NCI-H748 (cell line): ENCODE results near the gene CYP2R1.
A peak's percentile ranks its signal among the peaks of the same experiment; 100 is the strongest.

Experiments
- DNase-seq: peaks from one replicate; lab custom pipeline; 2025; ENCODE audit not compliant: unreplicated experiment; lab: John Stamatoyannopoulos, UW

The CYP2R1 gene, protein sequence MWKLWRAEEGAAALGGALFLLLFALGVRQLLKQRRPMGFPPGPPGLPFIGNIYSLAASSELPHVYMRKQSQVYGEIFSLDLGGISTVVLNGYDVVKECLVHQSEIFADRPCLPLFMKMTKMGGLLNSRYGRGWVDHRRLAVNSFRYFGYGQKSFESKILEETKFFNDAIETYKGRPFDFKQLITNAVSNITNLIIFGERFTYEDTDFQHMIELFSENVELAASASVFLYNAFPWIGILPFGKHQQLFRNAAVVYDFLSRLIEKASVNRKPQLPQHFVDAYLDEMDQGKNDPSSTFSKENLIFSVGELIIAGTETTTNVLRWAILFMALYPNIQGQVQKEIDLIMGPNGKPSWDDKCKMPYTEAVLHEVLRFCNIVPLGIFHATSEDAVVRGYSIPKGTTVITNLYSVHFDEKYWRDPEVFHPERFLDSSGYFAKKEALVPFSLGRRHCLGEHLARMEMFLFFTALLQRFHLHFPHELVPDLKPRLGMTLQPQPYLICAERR

DNA sequence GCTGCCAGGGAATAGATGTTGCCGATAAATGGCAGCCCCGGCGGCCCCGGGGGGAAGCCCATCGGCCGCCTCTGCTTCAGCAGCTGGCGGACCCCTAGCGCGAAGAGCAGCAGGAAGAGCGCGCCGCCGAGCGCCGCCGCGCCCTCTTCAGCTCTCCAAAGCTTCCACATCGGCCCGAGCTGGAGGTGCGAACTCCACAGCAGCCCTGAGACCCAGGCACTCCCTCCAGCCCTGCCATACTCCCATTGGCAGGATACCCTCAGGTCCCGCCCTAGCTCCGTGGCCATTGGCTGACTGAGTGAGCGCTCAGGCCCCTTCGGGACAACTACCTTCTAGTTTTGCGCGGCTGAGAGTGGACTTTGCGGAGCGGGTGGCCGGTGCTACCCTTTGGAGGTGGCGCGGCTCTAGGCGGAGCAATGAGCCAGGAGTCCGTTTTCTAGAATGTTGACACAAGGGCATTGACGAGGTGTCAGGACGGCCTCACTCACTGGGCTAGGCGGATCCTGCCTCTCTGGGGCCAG lies at the start of gene CYP2R1:
Gene CYP2R1 (minus strand): TSS at position 196 of the 521 bp plus-strand sequence. CDS start 26 bp downstream, at position 170.
- DNase-seq = peak; percentile 96

DNA sequence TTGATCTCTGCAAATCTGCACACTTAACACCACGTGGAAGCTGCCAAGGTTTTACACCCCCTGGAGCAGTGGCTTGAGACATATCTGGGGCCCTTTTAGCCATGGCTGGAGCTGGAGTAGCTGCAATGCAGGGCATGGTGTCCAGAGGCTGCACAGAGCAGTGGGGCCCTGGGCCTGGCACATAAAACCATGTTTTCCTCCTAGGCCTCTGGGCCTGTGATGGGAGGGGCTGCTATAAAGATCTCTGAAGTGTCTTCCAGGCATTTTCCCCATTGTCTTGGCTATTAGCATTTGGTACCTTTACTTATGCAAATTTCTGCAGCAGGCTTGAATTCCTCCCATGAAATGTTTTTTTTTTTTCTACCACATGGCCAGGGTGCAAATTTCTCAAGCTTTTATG lies 46.9 kb upstream of the CYP2R1 start:
- no peak for DNase-seq

DNA sequence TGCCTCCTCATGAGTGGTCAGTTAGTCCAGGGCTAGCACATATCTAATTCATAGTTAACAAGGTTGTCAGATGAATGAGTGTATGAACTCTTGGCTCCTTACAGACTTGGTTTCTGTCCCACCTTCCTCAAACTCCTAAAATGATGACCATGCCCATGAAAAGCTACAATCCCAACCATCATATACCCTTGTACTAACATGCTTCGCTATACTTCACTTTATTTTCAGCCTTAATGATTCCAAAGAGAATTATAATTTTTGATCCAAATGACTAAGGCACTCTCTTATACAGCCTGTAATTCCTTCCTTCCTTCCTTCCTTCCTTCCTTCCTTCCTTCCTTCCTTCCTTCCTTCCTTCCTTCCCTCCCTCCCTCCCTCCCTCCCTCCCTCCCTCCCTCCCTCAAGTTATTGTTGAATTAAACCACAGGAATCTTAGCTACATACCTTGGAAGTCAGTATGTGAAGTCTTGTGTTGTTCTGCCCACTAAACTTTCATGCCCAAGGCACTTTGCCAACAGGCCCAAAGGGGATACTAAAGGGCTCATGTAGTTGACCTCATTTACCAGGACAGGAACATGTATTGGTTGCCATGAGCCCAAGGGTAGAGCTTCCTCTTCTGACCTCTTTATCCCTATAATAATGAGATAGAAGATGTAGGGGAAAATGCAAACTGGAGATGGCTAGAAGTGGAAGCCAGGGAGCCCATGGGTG lies 42.8 kb upstream of the CYP2R1 start:
- DNase-seq = no peak

DNA sequence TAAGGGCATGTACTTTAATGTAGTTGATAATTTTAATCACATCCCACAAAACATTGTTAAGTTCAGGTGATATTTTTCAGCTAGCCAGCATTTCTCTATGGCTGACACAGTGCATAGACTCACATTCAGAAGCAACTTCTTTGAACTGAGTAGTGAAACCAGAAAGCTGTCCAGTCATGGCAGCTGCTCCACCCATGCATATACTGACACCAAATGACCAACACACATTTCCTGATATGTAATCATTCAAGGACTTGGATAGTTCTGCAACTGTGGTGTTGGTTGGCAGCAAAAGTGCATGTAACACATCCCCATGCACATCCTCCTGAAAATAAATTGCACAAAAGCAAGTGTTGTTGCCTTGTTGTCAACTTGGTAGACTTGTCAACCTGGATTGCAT lies 40.4 kb upstream of the CYP2R1 start:
- no peak for DNase-seq

DNA sequence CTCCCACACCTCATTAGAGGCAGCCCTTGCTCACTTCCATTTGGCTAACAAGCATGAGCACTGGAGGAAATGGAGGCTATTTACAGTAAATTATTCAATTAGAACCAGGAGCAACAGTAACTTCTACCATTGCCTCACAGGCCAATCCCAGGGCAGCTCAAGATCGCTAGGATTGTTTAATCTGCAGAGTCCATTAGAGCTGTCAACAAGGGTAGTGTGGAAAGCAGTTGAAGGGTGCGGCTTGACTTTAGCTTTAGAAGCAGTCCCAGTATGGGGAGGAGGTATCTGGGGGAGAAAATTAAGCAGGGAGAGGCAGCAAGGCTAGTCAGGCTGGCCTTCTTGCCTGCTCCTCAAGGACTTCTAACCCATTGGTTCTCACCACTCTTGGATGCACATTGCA lies 38.3 kb upstream of the CYP2R1 start:
- peak; percentile 28 for DNase-seq

DNA sequence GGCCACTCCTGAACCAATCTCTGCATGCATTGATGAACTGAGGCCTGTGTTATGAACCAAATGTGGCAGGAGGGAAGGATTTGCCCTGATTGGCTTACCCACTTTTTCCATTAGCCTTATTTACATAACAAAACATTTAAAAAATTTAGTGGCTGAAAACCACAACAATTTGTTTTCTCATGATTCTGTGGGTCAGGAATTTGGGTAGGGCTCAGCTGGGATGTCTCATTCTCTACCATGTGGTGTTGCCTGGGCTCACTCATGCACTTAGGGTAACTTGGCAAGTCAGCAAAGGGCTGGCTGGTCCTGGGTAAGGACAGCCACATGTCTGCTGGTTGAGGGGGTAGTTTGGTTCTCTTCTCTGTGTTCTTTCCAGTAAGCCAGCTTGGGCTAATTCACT lies 35.1 kb upstream of the CYP2R1 start:
- no peak for DNase-seq

GRCh38 chr11:14924318-14924717 lies 32.3 kb upstream of the CYP2R1 start:
- no peak for DNase-seq

- no peak for DNase-seq
Measured at GRCh38 chr11:14916403-14916802, 24.4 kb upstream of the CYP2R1 start.

- no peak for DNase-seq
Measured at GRCh38 chr11:14914536-14914935, 22.5 kb upstream of the CYP2R1 start.

- DNase-seq = peak; percentile 84
Measured at GRCh38 chr11:14908214-14908880, 16.3 kb upstream of the CYP2R1 start.

- peak; percentile 93 for DNase-seq
Measured at GRCh38 chr11:14907411-14908213, 15.6 kb upstream of the CYP2R1 start.

GRCh38 chr11:14906993-14907392 lies 15.0 kb upstream of the CYP2R1 start:
- no peak for DNase-seq

DNA sequence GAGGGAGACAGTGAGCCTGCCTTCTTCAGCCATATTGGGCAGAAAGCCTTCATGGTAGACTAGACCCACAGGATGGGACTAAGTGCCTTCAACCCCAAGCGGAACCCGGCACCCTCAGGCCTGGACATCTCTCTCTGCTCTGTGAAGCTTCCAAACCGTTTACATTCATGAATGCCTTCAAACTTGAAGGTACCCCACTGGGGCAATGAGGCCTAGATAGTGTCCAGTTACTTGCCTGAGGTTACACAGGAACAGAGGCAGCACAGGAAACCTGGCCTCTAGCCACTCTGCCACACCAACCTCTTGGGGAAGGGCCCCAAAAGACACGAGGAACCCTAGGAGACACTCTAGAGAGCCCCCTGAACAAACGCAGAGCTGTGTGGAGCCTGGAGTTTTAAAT lies 14.5 kb upstream of the CYP2R1 start:
- no peak for DNase-seq

GRCh38 chr11:14905104-14906033 lies 13.3 kb upstream of the CYP2R1 start:
- DNase-seq = no peak

DNA sequence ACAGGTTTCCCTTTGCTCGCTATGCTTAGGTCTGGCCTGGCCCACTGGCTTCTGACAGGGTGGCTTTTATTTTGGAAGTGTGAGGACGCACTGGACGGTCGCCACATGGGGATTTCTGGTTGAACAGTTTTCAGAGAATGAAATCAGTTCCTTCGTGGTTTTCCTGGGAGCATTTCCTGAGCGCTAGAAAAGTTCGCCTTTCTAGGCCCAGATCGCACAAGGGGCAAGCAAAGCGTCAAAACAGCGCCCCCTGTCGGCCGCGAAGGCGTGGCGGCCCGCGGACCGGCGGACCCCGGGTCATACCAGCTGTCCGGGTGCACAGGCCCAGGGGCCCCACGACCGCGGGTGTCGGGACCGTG lies 12.7 kb upstream of the CYP2R1 start:
- no peak for DNase-seq

- no peak for DNase-seq
Measured at GRCh38 chr11:14902650-14903350, 10.8 kb upstream of the CYP2R1 start.

GRCh38 chr11:14898906-14899305 lies 6.9 kb upstream of the CYP2R1 start:
- no peak for DNase-seq

- DNase-seq = no peak
Measured at GRCh38 chr11:14898355-14898754, 6.3 kb upstream of the CYP2R1 start.
